GM12801 (cell line): ENCODE results near the gene IP6K3.

Experiments
- CTCF ChIP-seq: IDR thresholded peaks from one replicate; pipeline ENCODE4 v1.5.1; 2011; ENCODE audit warnings: control low read depth; ENCODE audit not compliant: insufficient read length; ENCODE audit errors: extremely low read depth

IP6K3 gene

GRCh38 chr6:33740794-33741193 is 5.9 kb downstream of the IP6K3 start:
- no peak for TF ChIP-seq CTCF

GRCh38 chr6:33740204-33740608 is 6.5 kb downstream of the IP6K3 start:
- no peak for TF ChIP-seq CTCF

- no peak for TF ChIP-seq CTCF
Measured at GRCh38 chr6:33739571-33739970, 7.1 kb downstream of the IP6K3 start.

GRCh38 chr6:33738879-33739278 is 7.8 kb downstream of the IP6K3 start:
- no peak for TF ChIP-seq CTCF

- no peak for TF ChIP-seq CTCF
Measured at GRCh38 chr6:33738153-33738552, 8.6 kb downstream of the IP6K3 start.

GRCh38 chr6:33737267-33738026 is 9.3 kb downstream of the IP6K3 start:
- TF ChIP-seq CTCF, result no peak

- no peak for TF ChIP-seq CTCF
Measured at GRCh38 chr6:33735216-33735615, 11.5 kb downstream of the IP6K3 start.
